Endothelial cell of umbilical vein (primary cell): Measurements from ENCODE around the gene KIF24.

Experiments used
- CTCF ChIP-seq, 2 donors: IDR thresholded peaks; 1 replicate in 1 of 2; 2 replicates in 1 of 2; pipeline ENCODE4 v1.5.1; 2011; ENCODE audit warnings: low read length in 2 of 2, mild to moderate bottlenecking in 2 of 2, moderate library complexity in 2 of 2, control low read depth in 1 of 2, inconsistent platforms in 1 of 2, low read depth in 1 of 2; ENCODE audit not compliant: insufficient read depth in 1 of 2; ENCODE audit errors: extremely low read depth in 1 of 2
- MYC ChIP-seq: IDR thresholded peaks from one replicate; pipeline ENCODE4 v1.6.1; 2011; ENCODE audit warnings: mild to moderate bottlenecking, low read depth, low read length
- POLR2A ChIP-seq: IDR thresholded peaks from 2 replicates; pipeline ENCODE4 v1.6.1; 2012; ENCODE audit warnings: low read depth, mild to moderate bottlenecking, control low read depth, low read length

GRCh38 chr9:34375901-34376595 lies 47.0 kb upstream of the KIF24 start:
- TF ChIP-seq MYC (no peak), CTCF (IDR thresholded peaks at IDR 0.05; ENCODE audit: extremely low read depth in 1 of 2, insufficient read depth in 1 of 2, low read depth in 1 of 2, low read length in 2 of 2) (no peak), POLR2A (no peak)
